NCI-H82 treated with DMSO at 0.1 percent for 48 hours (cell line): ENCODE measurements around the gene COA1.
"Not testable (repeated sequence)": the region's sequence is repeated elsewhere in the genome, so short reads cannot be mapped to it uniquely, and the experiment has no call there.

Experiments
- DNase-seq: peaks from one replicate; lab custom pipeline; 2025; ENCODE audit not compliant: unreplicated experiment; lab: John Stamatoyannopoulos, UW

COA1 gene

DNA sequence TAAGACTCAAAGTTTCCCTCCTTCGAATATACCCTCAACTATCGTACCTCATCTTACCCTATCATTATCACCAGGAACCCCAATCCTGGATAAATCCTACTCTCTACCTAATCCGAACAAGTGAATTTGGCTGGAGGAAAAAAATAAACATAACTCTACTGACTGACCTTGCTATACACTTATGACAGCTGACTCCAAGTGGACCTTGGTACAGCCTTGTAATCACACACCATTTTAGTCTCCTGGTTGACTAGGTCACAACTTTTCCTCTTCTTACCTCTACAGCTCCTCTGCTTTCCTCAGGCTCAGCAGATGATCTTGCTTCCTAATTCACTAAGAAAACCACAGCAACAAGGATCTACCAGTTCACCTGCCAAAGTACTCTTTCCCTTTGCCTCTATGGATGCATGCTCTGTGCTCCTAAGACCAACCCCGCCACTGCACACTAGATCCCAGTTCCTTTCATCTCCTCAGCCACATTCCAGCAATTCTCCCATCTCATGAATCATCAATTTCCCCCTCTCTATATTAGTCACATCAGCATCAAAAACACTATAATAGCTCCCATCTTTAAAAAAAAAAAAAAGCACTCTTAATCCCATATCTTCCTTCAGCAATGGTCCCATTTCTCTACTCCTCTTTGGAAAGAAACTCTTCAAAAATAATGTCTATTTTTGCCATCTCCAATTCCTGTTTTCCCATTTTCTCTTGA is 35.5 kb downstream of the COA1 start:
- no peak for DNase-seq

DNA sequence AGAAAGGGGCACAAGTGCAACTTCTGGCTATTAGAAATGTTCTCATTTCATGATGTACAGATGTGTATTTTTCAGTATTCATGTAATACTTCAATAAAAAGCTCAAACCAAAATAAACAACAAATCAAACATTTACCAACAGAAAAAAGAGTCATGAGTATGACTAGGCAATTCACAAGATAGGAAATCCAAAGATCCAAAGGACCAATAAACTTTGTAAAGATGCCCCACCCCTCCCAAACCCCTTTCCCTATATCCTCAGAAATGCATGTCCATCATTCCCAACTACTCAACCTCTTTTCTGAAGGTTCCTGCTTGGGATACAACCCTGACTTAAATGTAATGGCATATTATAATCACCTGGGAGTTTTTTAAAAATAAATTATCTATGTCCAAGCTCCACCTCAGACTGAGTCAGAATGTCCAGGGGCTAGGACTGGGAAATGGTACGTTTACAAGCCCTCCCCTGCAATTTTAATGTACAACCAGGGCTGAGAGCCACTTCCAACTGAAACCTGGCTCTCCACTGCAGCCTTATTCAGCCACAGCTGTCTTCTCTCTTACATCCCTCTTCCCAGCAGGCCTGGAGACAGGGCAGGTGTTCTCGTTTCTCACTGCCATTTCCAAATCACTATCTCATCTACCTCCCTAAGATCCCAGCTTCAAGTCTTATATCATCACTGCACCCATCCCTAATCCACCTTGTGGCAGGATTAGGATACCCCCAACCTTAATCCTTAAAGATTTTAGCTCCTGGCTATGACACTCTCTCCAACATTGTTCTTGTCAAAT is 36.5 kb downstream of the COA1 start:
- no peak for DNase-seq

DNA sequence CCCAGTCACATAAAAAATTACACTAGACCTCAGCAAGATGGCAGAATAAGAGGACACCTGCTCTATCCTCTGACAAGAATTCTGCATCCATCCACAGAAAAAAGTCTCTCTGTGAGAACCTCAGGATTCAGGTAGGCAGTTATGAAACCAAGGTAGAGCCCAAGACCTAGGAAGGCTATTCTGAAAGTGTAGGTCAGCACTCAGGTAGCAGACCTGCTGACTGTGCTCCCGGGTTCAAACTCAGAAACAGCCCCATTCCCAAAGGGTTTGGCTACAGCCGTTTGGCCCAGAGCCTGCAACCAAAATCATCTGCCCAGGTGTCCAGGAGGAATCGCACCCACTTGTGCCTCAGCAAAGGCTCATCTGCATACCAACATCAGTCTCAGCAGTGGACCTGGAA is 37.7 kb downstream of the COA1 start:
- no peak for DNase-seq

DNA sequence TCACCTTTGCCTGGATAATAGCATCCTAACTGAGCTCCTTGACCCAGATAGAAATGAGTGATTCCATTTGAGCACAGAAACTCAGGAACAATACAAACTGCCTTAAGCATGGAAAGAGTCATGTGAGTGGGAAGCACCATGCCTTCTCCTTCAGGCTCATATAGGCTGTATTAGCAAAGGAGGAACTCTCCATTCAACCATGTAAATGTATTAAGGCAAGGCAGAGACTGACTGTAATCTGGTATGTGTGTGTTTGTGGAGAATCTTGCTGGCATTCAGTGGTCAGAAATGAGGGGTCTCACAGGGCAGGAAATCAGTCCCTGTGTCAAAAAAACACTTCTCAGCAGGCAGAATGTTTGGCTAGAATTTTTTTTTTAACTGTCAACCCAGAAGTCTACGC is 40.2 kb downstream of the COA1 start:
- no peak for DNase-seq

DNA sequence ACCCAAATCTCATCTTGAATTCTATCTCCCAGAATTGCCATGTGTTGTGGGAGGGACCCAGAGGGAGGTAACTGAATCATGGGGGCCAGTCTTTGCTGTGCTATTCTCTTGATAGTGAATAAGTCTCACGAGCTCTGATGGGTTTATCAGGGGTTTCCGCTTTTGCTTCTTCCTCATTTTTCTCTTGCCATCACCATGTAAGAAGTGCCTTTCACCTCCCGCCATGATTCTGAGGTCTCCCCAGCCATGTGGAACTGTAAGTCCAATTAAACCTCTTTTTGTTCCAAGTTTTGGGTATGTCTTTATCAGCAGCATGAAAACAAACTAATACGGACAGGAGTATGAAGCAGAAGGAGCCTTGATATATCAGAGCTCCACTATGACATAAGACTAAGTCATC is 41.5 kb downstream of the COA1 start:
- DNase-seq = not testable (repeated sequence)

DNA sequence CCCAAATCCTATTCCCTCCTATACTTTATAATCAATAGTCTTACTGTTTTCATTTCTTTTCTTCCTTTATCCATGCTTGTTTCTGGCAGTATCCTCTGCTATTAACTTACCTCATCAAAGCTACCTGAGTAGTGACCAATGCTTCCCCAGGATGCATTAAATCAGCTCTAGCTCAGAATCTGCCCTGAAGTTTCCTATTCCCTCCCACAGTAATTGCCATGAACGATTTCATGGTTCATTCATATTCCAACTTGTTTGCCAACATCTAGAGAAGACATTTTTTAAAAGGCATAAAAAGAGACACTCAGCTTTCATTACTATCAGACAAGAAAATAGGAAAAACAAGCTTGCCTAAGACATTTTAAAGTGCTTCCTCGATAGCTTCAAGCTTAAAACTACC is 42.3 kb downstream of the COA1 start:
- no peak for DNase-seq

DNA sequence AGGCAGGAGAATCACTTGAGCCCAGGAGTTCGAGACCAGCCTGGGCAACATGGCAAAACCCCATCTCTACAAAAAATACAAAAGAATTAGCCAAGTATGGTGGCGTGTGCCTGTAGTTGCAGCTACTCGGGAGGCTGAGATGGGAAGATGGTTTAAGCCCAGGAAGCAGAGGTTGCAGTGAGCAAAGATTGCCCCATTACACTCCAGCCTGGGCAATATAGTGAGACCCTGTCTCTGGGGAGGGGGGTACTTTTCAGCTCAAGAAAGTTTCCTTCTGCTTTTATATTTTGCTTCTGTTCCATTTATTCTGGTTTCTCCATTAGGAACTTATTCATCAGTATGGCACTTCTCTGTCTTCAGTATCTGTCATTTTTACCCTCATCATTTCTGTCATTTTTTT is 48.6 kb downstream of the COA1 start:
- DNase-seq = no peak

DNA sequence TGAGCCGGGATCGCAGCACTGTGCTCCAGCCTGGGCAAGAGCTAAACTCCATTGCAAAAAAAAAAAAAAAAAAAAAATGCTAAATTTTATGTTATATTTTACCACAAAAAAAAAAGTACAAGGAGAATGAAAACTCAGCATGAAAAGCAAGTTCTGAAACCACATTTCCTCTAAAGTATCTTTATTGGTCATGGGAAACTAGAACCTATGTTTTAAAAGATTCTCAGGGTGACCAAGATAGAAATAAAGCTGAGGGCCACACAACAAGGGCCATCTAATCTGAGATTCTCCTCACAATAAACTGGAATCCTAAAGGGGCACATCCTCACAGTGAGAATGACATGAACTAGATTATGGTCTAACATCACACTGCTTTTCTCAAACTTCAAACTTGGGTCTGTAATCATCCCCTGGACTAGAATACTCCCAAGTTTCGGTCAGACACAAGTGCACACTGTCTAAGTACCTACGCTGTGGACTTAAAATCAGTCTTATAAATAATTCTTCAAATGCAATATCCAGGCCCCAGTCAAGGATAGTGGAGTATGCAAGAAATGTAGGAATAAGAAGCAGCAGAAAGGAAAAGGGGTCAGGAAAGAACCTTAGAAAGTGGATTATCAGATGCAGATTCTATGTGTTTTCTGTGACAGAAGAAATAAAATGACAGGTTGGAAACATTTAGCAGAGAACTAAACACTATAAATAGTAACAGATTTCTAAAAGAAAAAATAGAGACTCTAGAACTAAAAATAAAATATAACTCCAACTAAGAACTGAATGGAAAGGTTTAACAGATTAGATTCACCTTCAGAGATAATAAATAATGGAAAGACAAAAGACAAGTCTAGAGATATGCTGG is 49.9 kb downstream of the COA1 start:
- DNase-seq = no peak

DNA sequence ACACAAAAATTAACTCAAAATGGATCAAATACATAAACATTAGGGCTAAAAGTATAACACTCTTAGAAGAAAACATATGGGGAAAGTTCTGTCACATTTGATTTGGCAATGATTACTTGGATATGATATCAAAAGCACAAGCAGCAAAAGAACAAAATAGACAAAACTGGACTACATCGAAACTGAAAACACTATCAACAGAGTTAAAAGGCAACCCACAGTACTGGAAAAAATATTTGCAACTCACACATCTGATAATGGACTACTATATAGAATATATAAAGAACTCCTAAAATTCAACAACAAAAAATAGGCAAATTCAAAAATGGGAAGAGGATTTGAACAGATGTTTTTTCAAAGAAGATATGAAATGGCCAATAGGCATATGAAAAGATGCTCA is 51.0 kb downstream of the COA1 start:
- no peak for DNase-seq

DNA sequence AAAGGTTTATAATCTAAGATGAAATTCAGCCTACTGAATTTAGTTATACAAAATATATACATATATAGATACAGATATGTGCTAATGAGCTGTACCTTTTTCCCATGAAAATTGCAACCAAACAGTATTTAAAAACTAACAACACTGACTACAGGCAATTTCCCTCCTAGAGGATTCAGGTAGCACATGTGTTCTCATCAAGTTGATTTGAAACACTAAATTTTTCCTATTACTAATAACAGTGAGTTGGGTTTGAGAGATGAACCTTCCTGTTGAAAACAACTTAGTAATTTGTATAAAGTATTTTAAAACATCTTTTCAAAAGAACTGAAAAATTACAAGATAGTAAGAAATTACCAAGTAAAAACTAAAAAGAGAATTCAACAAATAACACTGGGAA is 51.5 kb downstream of the COA1 start:
- DNase-seq = no peak

DNA sequence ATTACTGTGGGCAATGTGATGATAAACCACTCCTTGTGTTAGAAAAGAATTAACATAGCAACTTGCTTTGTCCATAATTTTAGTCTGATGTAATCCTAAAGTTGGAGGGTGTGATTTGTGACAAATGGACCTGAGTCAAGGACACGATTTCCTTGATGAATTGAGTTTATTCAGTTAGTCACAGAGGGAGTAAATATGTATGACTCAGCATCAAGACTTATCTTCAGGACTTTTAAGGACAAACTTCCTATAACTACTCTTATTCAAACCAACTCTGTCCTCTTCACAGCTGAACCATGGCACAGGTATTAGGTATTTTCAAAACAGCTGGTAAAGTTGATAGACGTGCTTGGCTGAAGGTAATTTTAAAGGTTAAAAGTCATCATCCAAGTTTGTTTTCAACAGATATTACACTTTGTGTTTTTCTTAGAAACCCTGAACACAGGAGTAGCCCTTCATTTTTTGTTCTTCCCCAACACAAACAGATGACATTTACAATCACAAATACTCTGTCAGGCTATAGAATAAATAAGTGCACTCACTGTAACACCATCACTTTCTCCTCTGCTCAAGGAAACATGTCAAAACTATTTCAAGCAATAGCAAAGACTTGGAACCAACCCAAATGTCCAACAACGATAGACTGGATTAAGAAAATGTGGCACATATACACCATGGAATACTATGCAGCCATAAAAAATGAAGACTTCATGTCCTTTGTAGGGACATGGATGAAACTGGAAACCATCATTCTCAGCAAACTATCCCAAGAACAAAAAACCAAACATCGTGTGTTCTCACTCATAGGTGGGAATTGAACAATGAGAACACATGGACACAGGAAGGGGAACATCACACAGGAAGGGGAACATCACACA is 54.5 kb downstream of the COA1 start:
- no peak for DNase-seq

DNA sequence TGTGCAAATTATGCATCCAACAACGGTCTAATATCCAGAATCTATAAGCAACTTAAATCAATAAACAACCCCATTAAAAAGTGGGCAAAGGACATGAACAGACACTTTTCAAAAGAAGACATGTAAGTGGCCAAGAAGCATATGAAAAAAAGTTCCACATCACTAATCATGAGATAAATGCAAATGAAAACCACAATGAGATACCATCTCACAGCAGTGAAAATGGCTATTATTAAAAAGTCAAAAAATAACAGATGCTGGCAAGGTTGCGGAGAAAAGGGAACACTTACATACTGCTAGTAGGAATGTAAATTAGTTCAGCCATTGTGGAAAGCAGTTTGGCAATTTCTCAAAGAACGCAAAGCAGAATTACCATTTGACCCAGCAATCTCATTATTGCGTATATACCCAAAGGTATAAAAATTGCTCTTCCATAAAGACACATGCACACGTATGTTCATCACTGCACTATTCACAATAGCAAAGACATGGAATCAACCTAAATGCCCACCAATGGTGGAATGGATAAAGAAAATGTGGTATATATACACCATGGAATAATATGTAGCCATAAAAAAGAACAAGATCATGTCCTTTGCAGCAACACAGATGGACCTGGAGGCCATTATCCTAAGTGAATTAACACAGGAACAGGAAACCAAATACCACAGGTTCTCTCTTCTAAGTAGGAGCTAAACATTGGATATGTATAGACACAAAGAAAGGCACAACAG is 55.9 kb downstream of the COA1 start:
- not testable (repeated sequence) for DNase-seq

DNA sequence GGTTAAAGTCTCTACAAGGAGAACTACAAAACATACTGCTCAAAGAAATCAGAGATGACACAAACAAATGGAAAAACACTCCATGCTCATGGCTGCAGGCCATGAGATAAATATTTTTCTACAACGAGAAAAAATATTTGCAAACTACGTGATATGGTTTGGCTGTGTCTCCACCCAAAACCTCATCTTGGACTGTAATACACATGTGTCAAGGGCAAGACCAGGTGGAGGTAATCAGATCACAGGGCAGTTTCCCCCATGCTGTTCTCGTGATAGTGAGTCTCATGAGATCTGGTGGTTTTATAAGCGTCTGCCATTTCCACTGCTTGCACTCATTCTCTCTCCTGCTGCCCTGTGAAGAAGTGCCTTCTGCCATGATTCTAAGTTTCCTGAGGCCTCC is 57.8 kb downstream of the COA1 start:
- DNase-seq = no peak

DNA sequence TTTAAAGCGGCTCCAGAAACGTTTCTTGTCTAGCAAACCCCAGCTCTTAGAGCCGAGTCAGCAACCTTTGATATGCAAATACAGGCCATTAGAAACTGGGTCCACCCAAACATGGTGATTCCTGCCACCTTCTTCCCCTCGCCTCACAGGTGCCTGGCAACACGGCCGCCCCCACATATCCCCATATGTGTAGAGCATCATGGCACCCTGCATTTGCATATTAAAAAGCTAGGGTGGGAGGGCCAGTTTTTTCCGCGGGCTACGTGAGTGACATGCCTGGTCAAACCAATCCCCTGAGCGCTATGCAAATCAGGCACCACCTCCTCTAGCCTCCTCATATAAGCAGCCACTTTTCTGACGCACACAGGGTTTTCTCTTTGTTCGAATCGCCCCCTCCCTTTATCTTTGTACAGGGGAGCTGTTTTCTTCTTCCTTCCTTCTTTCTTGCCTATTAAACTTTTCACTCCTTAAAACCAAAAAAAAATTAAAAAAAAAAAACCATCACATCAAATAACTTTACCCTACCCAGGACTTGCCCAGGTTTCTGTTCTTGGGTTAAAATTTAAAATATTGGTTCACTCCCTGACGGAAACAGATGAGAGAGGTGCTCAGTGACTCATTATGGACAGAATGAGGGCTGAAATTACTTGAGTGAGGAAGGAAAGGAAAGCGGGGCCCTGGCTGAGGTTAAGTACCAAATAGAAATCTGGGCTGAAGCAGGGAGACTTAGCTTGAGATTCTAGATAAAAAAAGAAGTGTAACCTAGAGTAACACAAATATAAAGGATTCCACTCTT is 59.8 kb downstream of the COA1 start:
- no peak for DNase-seq

DNA sequence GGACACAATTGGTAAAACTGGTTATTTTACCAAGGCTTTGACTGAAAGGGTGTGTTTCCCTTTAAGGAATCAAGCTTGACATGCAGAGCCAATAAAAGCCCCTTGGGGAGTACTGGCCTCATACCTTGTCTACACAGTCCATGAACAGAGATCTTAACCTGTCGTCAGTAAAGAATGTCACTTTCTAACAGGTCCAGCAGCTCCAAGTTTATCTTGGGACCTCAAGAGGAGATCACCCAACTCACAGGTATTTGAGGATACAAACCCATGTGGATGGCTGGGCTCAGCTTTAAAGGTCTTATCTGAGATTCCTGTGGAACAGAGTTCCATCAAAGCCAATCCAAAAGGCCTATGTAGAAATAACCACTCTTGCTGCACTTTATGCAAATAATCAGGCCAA is 61.3 kb downstream of the COA1 start:
- no peak for DNase-seq

DNA sequence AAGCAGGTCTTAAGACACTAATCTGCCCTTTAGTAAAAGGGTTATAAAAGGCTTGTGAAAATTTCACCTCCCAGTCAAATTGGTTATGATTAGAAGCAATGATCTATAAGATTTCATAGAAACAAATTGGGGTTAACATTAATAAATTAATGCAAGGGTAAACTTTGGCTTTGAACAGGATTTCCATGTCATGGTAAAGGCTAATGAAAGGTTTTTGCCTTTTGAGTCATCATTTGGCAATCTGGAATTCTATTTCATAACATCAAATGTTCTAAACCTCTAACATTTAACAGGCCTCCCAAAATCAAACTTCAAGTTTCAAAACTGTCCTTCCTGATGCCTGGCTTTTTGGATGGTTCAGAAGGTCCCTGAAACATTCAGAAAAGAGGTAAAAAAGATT is 62.4 kb downstream of the COA1 start:
- DNase-seq = no peak

DNA sequence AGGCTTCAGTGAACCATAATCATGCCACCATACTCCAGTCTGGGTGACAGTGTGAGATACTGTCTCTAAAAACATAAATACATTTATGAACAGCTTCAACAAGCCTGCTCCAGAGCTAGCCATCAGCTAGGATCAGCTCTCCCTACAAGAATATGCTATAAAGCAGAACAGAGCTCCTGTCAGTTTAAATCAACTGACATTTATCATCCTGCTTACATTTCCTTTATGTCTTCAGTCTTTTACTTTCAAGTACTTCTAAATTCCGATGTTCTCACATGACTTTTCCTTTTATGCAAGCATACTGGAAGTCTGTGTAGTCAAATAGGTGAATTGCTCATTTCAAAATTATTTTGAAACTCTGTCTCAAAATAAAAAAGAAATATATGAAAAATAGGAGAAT is 64.6 kb downstream of the COA1 start:
- DNase-seq = no peak

DNA sequence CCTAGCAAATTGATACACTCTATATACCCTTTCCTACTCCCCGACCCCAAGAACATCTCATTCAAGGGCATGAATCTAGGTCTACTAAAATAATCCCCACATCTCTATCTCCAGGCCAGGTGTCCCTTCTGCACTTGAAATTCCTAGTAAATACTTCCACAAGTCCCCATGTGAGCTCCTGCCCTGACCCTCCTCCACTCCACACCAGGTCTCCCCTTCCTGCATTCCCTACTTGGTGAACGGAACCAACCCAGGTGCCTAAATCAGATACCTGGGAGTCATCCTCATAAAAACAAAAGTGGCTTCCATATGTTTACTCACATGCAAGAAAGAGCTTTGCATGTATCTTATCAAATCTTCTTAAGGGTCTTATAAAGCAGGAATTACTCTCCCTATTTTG is 69.2 kb downstream of the COA1 start:
- DNase-seq = peak; percentile 15

DNA sequence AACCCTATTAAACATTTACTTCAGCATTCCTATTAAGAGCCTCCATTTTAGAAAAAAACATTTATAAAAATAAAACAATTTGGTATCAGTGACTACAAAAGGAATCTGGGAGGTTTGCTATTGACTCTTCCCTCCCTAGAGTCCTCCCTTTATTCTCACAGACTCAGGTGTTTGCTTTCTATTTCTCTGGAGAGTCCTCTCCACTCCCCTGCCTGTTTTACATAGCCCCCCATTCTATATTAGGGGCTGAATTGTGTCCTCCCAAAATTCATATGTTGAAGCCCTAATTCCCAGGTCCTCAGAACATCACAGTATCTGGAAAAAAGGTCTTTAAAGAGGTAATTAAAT is 69.8 kb downstream of the COA1 start:
- DNase-seq = no peak
